ENCODE data around the gene NFKBIL1.
"Not testable (repeated sequence)": the region's sequence is repeated elsewhere in the genome, so short reads cannot be mapped to it uniquely, and the experiment has no call there.

NFKBIL1 gene

GRCh38 chr6:31535538-31536324, 11.7 kb upstream of the NFKBIL1 start:
- DNase-seq (ENCODE audit: low read depth) = no peak

GRCh38 chr6:31538805-31539400, 8.5 kb upstream of the NFKBIL1 start:
- no peak for DNase-seq (ENCODE audit: low read depth)

GRCh38 chr6:31540640-31541039, 6.8 kb upstream of the NFKBIL1 start:
- no peak for DNase-seq (ENCODE audit: low read depth)

GRCh38 chr6:31541059-31541657, 6.2 kb upstream of the NFKBIL1 start:
- no peak for DNase-seq (ENCODE audit: low read depth)

GRCh38 chr6:31541658-31542521, 5.5 kb upstream of the NFKBIL1 start, which contains the start of gene DDX39B:
TSS of gene DDX39B (minus strand) at chr6:31542003. CDS start at chr6:31540532, 1,471 bp downstream.
- DNase-seq (ENCODE audit: low read depth) = peak; percentile 96

- no peak for DNase-seq (ENCODE audit: low read depth)
These were observed 3.8 kb upstream of the NFKBIL1 start for GRCh38 chr6:31543639-31544038.

- no peak for DNase-seq (ENCODE audit: low read depth)
These were observed 2.7 kb upstream of the NFKBIL1 start for GRCh38 chr6:31544676-31545075.

GRCh38 chr6:31545291-31545690, 2.1 kb upstream of the NFKBIL1 start:
- no peak for DNase-seq (ENCODE audit: low read depth)

- peak; percentile 79 for DNase-seq (ENCODE audit: low read depth)
These were observed 960 bp upstream of the NFKBIL1 start, which contains the start of gene ATP6V1G2 for GRCh38 chr6:31546339-31546957. TSS of gene ATP6V1G2 (minus strand) at chr6:31546608. CDS start at chr6:31546559, 49 bp downstream.

GRCh38 chr6:31547727-31548543, 527 bp downstream of the NFKBIL1 start:
- no peak for DNase-seq (ENCODE audit: low read depth)

GRCh38 chr6:31548544-31548873, 1.1 kb downstream of the NFKBIL1 start:
- no peak for DNase-seq (ENCODE audit: low read depth)

GRCh38 chr6:31551371-31551770, 4.0 kb downstream of the NFKBIL1 start:
- DNase-seq (ENCODE audit: low read depth) = not testable (repeated sequence)

- DNase-seq (ENCODE audit: low read depth) = no peak
These were observed 8.9 kb downstream of the NFKBIL1 start for GRCh38 chr6:31556307-31556706.

GRCh38 chr6:31557443-31558317, 10.3 kb downstream of the NFKBIL1 start:
- DNase-seq (ENCODE audit: low read depth) = no peak

GRCh38 chr6:31558318-31558625, 10.9 kb downstream of the NFKBIL1 start:
- no peak for DNase-seq (ENCODE audit: low read depth)

- no peak for DNase-seq (ENCODE audit: low read depth)
These were observed 11.5 kb downstream of the NFKBIL1 start for GRCh38 chr6:31558631-31559500.

- no peak for DNase-seq (ENCODE audit: low read depth)
These were observed 12.2 kb downstream of the NFKBIL1 start for GRCh38 chr6:31559606-31559957.

GRCh38 chr6:31559958-31560696, 12.7 kb downstream of the NFKBIL1 start:
- DNase-seq (ENCODE audit: low read depth) = no peak

GRCh38 chr6:31560697-31561058, 13.3 kb downstream of the NFKBIL1 start:
- DNase-seq (ENCODE audit: low read depth) = no peak
